Measurements from ENCODE around the gene ICAM5. TPM values are rescaled to one million over a fixed set of nuclear protein-coding genes. Genes with fewer than 3 reads are reported as not detected.

The ICAM5 gene
- total RNA-seq, 1 experiment from 2014 or later = 8.0 TPM

GRCh38 chr19:10251792-10252694, 37.7 kb upstream of the ICAM5 start, which contains the start of gene MRPL4 (continued):
- TF ChIP-seq FOXP4 (CRISPR knock-in tag; IDR thresholded peaks at IDR 0.05) (peak; percentile 21; the same call in 1 of the 2 replicates), ZNF138 (CRISPR knock-in tag; conservative IDR thresholded peaks at IDR 0.05) (no peak), SOX15 (CRISPR knock-in tag; IDR thresholded peaks at IDR 0.05) (no peak), ZBTB43 (CRISPR knock-in tag; IDR thresholded peaks at IDR 0.05) (peak; percentile 75; the same call in 1 of the 2 replicates)

GRCh38 chr19:10252707-10253106, 37.0 kb upstream of the ICAM5 start:
- peak overlapping the region; percentile 95 for H3K4me3 Mint-ChIP-seq
- H3K9me3 Mint-ChIP-seq = no peaks in the 10 kb centered on the region
- H3K4me1 Mint-ChIP-seq = peaks cover 5% of the 10 kb centered on the region
- no peak for DNase-seq (ENCODE audit: low spot score)
- H3K27ac Mint-ChIP-seq = no peak overlapping the region
- TF ChIP-seq NFYB (CRISPR knock-in tag; conservative IDR thresholded peaks at IDR 0.05; ENCODE audit: low read depth) (no peak), ZNF416 (CRISPR knock-in tag; IDR thresholded peaks at IDR 0.05) (no peak), CTCF (IDR thresholded peaks at IDR 0.05) (no peak), IRF1 (CRISPR knock-in tag; IDR thresholded peaks at IDR 0.05) (no peak), SMAD4 (CRISPR knock-in tag; IDR thresholded peaks at IDR 0.05) (no peak), STAT6 (CRISPR knock-in tag; conservative IDR thresholded peaks at IDR 0.05; ENCODE audit: low read depth) (no peak), ZNF396 (CRISPR knock-in tag; IDR thresholded peaks at IDR 0.05; ENCODE audit: borderline replicate concordance) (no peak), ZBTB43 (CRISPR knock-in tag; IDR thresholded peaks at IDR 0.05) (no peak), GABPB1 (CRISPR knock-in tag; IDR thresholded peaks at IDR 0.05) (no peak), ATF6 (CRISPR knock-in tag; IDR thresholded peaks at IDR 0.05) (no peak)
- peaks cover 2% of the 10 kb centered on the region; the same call in 1 of the 2 replicates for H3K27me3 Mint-ChIP-seq (ENCODE audit: low read depth)
- ATAC-seq = no peak
- peaks cover 31% of the 10 kb centered on the region for H3K36me3 Mint-ChIP-seq
- ChIA-PET POLR2A (no interaction called here), CTCF (no interaction called here)

All from WTC11 (cell line).